Measurements from ENCODE around the gene G6PC1. TPM values are rescaled to one million over a fixed set of nuclear protein-coding genes. Genes with fewer than 3 reads are reported as not detected.

Gene G6PC1
- total and polyA plus RNA-seq, 2 of the 13 experiments (the other 11 are each of a cell fraction or from before 2014, with no cell fraction given) = 1.7 to 37.9 TPM

GRCh38 chr17:42857389-42857788, 43.2 kb upstream of the G6PC1 start (continued):
- TF ChIP-seq, protein P1, sequence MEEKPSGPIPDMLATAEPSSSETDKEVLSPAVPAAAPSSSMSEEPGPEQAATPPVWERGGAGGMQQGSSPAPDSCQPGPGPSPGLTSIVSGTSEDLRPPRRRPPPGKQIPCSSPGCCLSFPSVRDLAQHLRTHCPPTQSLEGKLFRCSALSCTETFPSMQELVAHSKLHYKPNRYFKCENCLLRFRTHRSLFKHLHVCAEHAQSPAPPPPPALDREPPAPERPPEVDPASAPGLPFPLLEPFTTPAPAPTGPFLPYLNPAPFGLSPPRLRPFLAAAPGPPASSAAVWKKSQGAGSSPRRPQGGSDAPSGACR (CRISPR knock-in tag; IDR thresholded peaks at IDR 0.05) = no peak
- TF ChIP-seq NCOA1 (CRISPR knock-in tag; IDR thresholded peaks at IDR 0.05) (no peak), KLF6 (CRISPR knock-in tag; IDR thresholded peaks at IDR 0.05) (no peak), ZNF138 (CRISPR knock-in tag; IDR thresholded peaks at IDR 0.05; ENCODE audit: low read depth) (no peak), ZFP1 (CRISPR knock-in tag; IDR thresholded peaks at IDR 0.05) (no peak), ZBTB14 (CRISPR knock-in tag; IDR thresholded peaks at IDR 0.05) (no peak), ZMAT5 (CRISPR knock-in tag; IDR thresholded peaks at IDR 0.05; ENCODE audit: borderline replicate concordance, low read depth) (no peak), ZNF616 (CRISPR knock-in tag; IDR thresholded peaks at IDR 0.05; ENCODE audit: low read depth) (no peak), ZNF33B (CRISPR knock-in tag; IDR thresholded peaks at IDR 0.05) (no peak), AFF4 (CRISPR knock-in tag; IDR thresholded peaks at IDR 0.05) (no peak), KLF9 (CRISPR knock-in tag; IDR thresholded peaks at IDR 0.05; ENCODE audit: low read depth) (no peak)
- TF ChIP-seq, protein P2, sequence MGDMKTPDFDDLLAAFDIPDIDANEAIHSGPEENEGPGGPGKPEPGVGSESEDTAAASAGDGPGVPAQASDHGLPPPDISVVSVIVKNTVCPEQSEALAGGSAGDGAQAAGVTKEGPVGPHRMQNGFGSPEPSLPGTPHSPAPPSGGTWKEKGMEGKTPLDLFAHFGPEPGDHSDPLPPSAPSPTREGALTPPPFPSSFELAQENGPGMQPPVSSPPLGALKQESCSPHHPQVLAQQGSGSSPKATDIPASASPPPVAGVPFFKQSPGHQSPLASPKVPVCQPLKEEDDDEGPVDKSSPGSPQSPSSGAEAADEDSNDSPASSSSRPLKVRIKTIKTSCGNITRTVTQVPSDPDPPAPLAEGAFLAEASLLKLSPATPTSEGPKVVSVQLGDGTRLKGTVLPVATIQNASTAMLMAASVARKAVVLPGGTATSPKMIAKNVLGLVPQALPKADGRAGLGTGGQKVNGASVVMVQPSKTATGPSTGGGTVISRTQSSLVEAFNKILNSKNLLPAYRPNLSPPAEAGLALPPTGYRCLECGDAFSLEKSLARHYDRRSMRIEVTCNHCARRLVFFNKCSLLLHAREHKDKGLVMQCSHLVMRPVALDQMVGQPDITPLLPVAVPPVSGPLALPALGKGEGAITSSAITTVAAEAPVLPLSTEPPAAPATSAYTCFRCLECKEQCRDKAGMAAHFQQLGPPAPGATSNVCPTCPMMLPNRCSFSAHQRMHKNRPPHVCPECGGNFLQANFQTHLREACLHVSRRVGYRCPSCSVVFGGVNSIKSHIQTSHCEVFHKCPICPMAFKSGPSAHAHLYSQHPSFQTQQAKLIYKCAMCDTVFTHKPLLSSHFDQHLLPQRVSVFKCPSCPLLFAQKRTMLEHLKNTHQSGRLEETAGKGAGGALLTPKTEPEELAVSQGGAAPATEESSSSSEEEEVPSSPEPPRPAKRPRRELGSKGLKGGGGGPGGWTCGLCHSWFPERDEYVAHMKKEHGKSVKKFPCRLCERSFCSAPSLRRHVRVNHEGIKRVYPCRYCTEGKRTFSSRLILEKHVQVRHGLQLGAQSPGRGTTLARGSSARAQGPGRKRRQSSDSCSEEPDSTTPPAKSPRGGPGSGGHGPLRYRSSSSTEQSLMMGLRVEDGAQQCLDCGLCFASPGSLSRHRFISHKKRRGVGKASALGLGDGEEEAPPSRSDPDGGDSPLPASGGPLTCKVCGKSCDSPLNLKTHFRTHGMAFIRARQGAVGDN (CRISPR knock-in tag; IDR thresholded peaks at IDR 0.05) = no peak

All from HepG2 (cell line).